ENCODE measurements around the gene FST. TPM values are rescaled to one million over a fixed set of nuclear protein-coding genes. Genes with fewer than 3 reads are reported as not detected.

FST gene
- total RNA-seq (2022; extraction: Qiagen RNA extraction) = 5.7 to 10.0 TPM (median 8.0 TPM) in 5 replicates

GRCh38 chr5:53480416-53481158 lies at the start of gene FST:
Gene FST (plus strand): TSS chr5:53480629. CDS start chr5:53480792, 163 bp downstream.

Other genes starting within 250 kb of the FST start
- 102 to 135 TPM (median 106 TPM) in 5 replicates for gene NDUFS4, start 80.0 kb downstream of the FST start, total RNA-seq (2022; extraction: Qiagen RNA extraction)

Measured in A549 treated with CORT108297 at 1 μM for 4 hours (cell line).